ENCODE results near the gene S100A7.

S100A7 gene

DNA sequence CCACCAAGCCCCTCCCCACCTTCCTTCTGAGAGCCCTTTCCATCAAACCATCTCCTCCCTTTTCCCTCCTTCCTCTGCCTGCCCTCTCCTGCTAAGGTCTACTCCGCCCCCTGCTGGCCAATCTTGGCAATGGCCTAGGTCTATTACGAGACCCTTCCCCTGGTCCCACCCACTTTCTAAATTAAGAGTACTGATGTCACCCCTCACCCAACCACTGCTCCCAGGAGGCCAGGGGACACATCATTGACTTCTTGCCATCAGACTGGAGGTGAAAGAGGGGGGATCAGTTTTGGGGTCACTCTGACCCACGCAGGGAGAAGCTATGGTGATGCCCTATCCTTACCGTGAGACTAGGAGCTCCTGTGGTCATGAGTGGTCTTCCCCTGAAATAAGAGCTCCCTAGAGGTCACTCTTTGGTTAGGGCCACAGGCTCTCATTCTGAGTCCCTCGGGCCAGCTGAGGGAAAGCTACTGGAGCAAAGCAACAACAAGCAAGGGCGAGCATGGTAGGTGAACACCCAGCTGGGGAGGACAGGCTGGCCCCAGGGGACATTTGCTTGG, 34.6 kb upstream of the S100A7 start:
- Histone ChIP-seq H3K36me3 (ENCODE audit: control insufficient read depth, insufficient read depth, low read length) (no peaks in the 10 kb centered on the region), H3K4me3 (ENCODE audit: insufficient read depth, low read depth, low read length, poor library complexity, severe bottlenecking) (no peak overlapping the region), H3K27ac (ENCODE audit: insufficient read depth, low read length, poor library complexity, severe bottlenecking) (no peak overlapping the region), H3K27me3 (replicated peaks; ENCODE audit: control insufficient read depth, insufficient read depth, low read length, poor library complexity, severe bottlenecking) (peaks cover 3% of the 10 kb centered on the region), H3K4me1 (ENCODE audit: control insufficient read depth, insufficient read depth, low read length, poor library complexity, severe bottlenecking) (no peaks in the 10 kb centered on the region), H3K9me3 (ENCODE audit: control insufficient read depth, low read length) (no peaks in the 10 kb centered on the region)
- DNase-seq, result peak; percentile 34 to 64 (median 44)

DNA sequence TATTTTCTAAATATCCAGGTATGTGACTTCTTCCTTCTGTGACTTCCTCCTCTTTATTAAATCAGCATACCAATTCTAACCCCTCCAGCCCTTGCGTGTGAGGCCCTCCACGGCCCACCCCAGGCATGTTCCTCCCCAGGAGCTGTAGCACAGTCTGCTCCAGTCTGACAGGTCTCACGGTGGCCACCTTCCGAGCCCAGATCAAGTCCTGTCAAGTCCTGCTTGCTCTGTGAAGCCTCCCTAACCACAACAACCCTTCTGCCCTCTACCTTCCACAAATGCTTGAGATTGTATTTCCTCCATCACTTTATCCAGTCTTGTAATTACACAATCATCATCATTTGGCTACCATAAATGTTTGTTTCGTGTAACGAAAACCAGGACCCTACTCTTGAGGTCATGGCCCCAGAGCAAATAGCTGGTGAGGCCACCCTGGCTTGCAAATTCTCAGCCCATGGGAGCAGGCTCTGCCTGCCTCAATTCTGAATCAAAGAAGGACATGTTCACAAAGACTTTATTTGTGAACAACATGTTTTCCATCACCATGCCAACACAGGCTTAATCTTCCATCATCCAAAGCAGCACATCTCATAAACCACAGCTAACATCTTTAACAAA, 33.0 kb upstream of the S100A7 start:
- no peaks in the 10 kb centered on the region for H3K4me1 ChIP-seq (ENCODE audit: control insufficient read depth, insufficient read depth, low read length, poor library complexity, severe bottlenecking)
- no peak overlapping the region for H3K27ac ChIP-seq (ENCODE audit: insufficient read depth, low read length, poor library complexity, severe bottlenecking)
- H3K4me3 ChIP-seq (ENCODE audit: insufficient read depth, low read depth, low read length, poor library complexity, severe bottlenecking), result no peak overlapping the region
- H3K36me3 ChIP-seq (ENCODE audit: control insufficient read depth, insufficient read depth, low read length), result no peaks in the 10 kb centered on the region
- no peak for DNase-seq
- H3K9me3 ChIP-seq (ENCODE audit: control insufficient read depth, low read length), result no peaks in the 10 kb centered on the region
- H3K27me3 ChIP-seq (replicated peaks; ENCODE audit: control insufficient read depth, insufficient read depth, low read length, poor library complexity, severe bottlenecking), result peaks cover 3% of the 10 kb centered on the region

DNA sequence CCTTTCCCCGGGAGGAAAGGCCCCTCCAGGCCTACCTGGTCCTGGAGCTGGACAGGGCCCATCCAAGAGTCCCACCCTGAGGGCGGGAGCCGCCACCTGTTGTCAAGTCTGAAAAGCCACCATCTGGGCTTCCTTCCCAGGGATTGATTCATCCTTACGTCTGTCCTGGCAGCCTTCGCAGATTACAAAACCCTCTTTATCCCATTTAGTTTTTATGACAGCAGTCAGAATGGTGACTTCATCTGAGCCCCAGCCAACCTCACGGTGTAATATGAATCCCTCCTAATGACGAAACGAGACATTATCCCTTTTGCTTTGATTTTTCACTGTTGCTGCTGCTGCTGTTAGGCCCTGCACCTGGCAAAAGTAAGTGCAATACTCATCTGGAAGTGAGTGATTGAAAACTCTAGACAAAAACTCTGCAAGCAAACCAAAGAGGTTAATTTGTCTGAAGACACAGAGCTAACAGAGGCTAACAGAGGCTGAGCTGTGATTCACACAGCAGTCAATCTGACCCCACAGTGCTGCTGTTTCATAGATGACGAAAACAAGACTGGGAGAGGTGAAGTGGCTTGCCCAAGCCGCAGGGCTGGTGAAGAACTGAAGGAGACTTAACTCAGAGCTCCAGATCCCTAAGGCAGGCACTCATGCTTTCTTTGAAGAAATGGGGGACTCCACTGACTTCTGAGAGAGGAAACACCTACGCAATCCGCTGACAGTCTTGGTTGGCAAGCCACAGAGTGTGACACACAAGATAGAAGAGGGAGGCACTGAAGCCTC, 30.0 kb upstream of the S100A7 start:
- H3K9me3 ChIP-seq (ENCODE audit: control insufficient read depth, low read length), result no peaks in the 10 kb centered on the region
- peaks cover 3% of the 10 kb centered on the region for H3K27me3 ChIP-seq (replicated peaks; ENCODE audit: control insufficient read depth, insufficient read depth, low read length, poor library complexity, severe bottlenecking)
- no peak for DNase-seq
- no peak overlapping the region for H3K27ac ChIP-seq (ENCODE audit: insufficient read depth, low read length, poor library complexity, severe bottlenecking)
- H3K4me3 ChIP-seq (ENCODE audit: insufficient read depth, low read depth, low read length, poor library complexity, severe bottlenecking), result no peak overlapping the region
- H3K36me3 ChIP-seq (ENCODE audit: control insufficient read depth, insufficient read depth, low read length), result no peaks in the 10 kb centered on the region
- no peaks in the 10 kb centered on the region for H3K4me1 ChIP-seq (ENCODE audit: control insufficient read depth, insufficient read depth, low read length, poor library complexity, severe bottlenecking)

DNA sequence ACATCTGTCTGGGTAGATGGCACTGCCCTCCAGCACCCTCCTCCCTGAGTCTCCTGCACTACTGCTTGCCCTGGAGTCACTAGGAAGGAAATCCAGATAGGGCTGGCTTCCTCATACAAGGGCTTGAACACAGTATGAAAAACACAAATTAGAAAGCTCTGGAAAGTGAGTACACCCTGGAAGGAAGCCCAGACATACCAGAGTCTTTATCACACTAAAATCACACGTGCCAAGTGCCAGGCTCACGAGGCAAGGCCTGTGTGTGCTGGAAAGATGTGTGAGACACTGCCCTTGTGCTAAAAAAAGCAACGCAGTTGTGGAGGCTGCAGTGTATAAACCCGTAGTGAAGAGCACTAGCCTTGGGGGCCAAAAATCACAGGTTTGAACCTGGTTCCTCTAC, 28.3 kb upstream of the S100A7 start:
- H3K4me3 ChIP-seq (ENCODE audit: insufficient read depth, low read depth, low read length, poor library complexity, severe bottlenecking), result no peak overlapping the region
- H3K27ac ChIP-seq (ENCODE audit: insufficient read depth, low read length, poor library complexity, severe bottlenecking), result no peak overlapping the region
- H3K27me3 ChIP-seq (replicated peaks; ENCODE audit: control insufficient read depth, insufficient read depth, low read length, poor library complexity, severe bottlenecking), result peaks cover 6% of the 10 kb centered on the region
- DNase-seq, result no peak
- H3K4me1 ChIP-seq (ENCODE audit: control insufficient read depth, insufficient read depth, low read length, poor library complexity, severe bottlenecking), result no peaks in the 10 kb centered on the region
- H3K36me3 ChIP-seq (ENCODE audit: control insufficient read depth, insufficient read depth, low read length), result no peaks in the 10 kb centered on the region
- H3K9me3 ChIP-seq (ENCODE audit: control insufficient read depth, low read length), result no peaks in the 10 kb centered on the region

DNA sequence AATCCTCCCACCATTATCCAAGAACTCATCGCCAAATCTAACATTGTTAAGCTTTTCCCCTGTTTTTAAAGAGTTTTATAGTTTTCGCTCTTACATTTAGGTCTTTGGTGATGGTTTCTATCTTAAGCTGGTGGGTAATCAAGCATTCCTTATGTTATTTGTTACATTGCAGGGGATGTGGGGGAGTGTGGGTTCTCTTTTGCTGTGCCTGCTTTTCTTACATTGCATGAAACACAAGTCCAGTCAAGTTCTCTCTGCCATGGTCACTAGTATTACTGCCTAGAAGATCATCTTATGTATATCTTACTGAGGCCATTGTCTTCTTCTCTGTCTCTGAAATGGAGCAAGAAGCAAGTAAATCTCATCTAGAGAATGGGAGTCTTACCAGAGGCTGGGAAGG, 27.3 kb upstream of the S100A7 start:
- Histone ChIP-seq H3K36me3 (ENCODE audit: control insufficient read depth, insufficient read depth, low read length) (no peaks in the 10 kb centered on the region), H3K4me1 (ENCODE audit: control insufficient read depth, insufficient read depth, low read length, poor library complexity, severe bottlenecking) (no peaks in the 10 kb centered on the region), H3K27ac (ENCODE audit: insufficient read depth, low read length, poor library complexity, severe bottlenecking) (no peak overlapping the region), H3K4me3 (ENCODE audit: insufficient read depth, low read depth, low read length, poor library complexity, severe bottlenecking) (no peak overlapping the region), H3K9me3 (ENCODE audit: control insufficient read depth, low read length) (no peaks in the 10 kb centered on the region), H3K27me3 (replicated peaks; ENCODE audit: control insufficient read depth, insufficient read depth, low read length, poor library complexity, severe bottlenecking) (peaks cover 8% of the 10 kb centered on the region)
- no peak for DNase-seq

DNA sequence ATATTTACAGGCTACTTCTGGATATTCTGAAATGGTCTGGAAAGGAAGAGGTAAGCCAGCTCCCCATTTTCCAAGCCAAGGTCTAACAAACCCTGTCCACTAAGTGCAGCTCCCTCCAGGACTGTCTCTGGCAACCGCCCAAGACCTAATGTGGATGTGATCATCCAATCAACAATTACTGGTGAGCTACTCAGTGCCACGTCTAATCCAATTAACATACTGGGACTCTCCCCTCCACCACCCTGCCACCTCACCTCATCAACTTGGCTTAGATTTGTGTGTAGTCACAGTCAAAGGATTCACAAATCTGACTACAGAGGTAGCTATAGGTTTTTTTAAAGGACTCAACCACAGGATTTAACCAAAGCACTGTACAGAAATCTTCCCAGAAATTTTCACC, 25.4 kb upstream of the S100A7 start:
- Histone ChIP-seq H3K27me3 (replicated peaks; ENCODE audit: control insufficient read depth, insufficient read depth, low read length, poor library complexity, severe bottlenecking) (peaks cover 7% of the 10 kb centered on the region), H3K27ac (ENCODE audit: insufficient read depth, low read length, poor library complexity, severe bottlenecking) (no peak overlapping the region), H3K4me3 (ENCODE audit: insufficient read depth, low read depth, low read length, poor library complexity, severe bottlenecking) (no peak overlapping the region), H3K36me3 (ENCODE audit: control insufficient read depth, insufficient read depth, low read length) (no peaks in the 10 kb centered on the region), H3K4me1 (ENCODE audit: control insufficient read depth, insufficient read depth, low read length, poor library complexity, severe bottlenecking) (no peaks in the 10 kb centered on the region), H3K9me3 (ENCODE audit: control insufficient read depth, low read length) (no peaks in the 10 kb centered on the region)
- no peak for DNase-seq

DNA sequence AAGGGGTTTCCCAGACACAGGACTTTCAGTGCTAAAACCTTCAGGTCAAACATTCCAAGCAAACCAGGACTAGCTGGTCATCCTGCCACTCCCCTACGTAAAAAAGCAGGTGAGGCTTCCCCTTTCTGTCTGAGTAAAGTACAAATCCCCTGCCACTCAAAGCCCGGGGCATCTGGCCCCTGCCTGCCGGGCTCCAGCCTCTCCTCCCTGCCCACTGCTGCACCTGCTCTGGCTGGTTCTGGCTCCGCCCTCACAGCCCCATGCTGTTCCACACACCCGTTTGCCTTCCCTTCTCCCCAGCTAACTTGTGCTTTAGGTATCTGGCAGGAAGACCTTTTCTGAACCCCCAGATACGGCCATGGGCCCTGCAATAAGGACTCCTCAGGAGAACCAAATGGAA, 23.3 kb upstream of the S100A7 start:
- Histone ChIP-seq H3K27me3 (replicated peaks; ENCODE audit: control insufficient read depth, insufficient read depth, low read length, poor library complexity, severe bottlenecking) (peaks cover 10% of the 10 kb centered on the region), H3K4me1 (ENCODE audit: control insufficient read depth, insufficient read depth, low read length, poor library complexity, severe bottlenecking) (no peaks in the 10 kb centered on the region)
- DNase-seq, result no peak

DNA sequence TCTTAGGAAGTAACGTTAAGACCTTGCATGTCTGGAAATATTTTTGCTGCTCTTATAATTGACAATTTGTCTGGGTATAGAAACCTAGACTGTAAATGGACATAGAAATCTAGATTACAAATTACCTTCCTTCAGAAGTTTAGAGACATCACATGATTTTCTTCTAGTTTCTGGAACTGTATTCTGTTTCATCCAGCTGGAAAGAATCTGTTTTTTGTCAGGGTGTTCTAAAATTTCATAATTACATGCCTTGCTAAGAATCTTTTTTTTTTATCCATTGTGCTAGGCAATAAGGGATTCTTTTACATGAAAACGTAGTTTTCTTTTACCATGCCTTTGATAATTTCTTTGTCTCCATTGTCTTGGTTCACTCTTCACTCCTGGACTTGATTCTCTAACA, 20.7 kb upstream of the S100A7 start:
- H3K27ac ChIP-seq (ENCODE audit: insufficient read depth, low read length, poor library complexity, severe bottlenecking), result no peak overlapping the region
- H3K4me3 ChIP-seq (ENCODE audit: insufficient read depth, low read depth, low read length, poor library complexity, severe bottlenecking), result no peak overlapping the region
- no peaks in the 10 kb centered on the region for H3K4me1 ChIP-seq (ENCODE audit: control insufficient read depth, insufficient read depth, low read length, poor library complexity, severe bottlenecking)
- no peak for DNase-seq
- no peaks in the 10 kb centered on the region for H3K9me3 ChIP-seq (ENCODE audit: control insufficient read depth, low read length)
- H3K36me3 ChIP-seq (ENCODE audit: control insufficient read depth, insufficient read depth, low read length), result no peaks in the 10 kb centered on the region
- H3K27me3 ChIP-seq (replicated peaks; ENCODE audit: control insufficient read depth, insufficient read depth, low read length, poor library complexity, severe bottlenecking), result peaks cover 10% of the 10 kb centered on the region

More for the DNA sequence above, 23.3 kb upstream of the S100A7 start:
- H3K9me3 ChIP-seq (ENCODE audit: control insufficient read depth, low read length), result no peaks in the 10 kb centered on the region
- no peaks in the 10 kb centered on the region for H3K36me3 ChIP-seq (ENCODE audit: control insufficient read depth, insufficient read depth, low read length)
- no peak overlapping the region for H3K4me3 ChIP-seq (ENCODE audit: insufficient read depth, low read depth, low read length, poor library complexity, severe bottlenecking)
- no peak overlapping the region for H3K27ac ChIP-seq (ENCODE audit: insufficient read depth, low read length, poor library complexity, severe bottlenecking)

DNA sequence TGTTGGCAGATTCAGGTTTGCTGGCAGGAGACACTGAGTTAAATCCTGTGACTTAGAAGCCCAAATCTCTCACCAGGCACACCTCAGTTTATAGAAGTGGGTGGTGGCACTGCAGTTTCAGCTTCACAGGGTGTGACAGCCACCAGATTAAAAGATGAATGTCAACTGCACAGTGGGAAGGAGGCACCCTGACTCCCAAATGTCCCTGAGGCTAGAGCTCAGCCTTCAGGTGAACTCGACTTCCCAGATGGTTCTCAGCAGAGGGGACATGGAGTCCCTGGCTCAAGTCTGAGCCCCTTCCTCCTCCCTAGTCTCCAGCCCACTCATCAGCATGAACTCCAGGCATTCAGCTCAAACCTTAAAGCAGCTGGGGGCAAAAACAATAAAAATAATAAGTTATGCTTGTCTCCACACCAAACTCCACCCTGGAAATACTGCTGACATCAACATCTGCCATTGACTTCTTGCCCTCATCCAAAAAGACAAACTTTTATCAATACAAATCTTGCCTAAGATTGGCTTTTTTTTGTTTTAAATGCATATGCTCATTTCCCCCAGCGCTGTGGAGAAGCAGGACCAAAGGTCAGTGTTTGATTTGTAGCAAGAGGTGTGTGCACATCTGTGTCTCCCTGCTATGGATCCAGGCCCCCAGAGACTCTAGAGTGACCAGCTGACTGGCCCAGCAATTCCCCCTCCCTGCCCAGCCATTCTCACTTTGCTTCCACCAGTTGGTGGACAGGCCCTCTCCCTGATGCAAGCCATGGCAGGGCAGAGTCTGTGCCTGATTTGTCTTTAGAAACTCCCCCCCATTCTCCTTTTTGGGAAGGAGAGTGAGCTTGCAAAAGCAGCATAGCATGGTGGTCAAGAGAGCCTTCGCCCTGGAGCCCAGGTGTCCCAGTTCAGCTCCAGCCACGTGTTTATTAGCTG, 18.5 kb upstream of the S100A7 start:
- peaks cover 7% of the 10 kb centered on the region for H3K27me3 ChIP-seq (replicated peaks; ENCODE audit: control insufficient read depth, insufficient read depth, low read length, poor library complexity, severe bottlenecking)
- H3K27ac ChIP-seq (ENCODE audit: insufficient read depth, low read length, poor library complexity, severe bottlenecking), result no peak overlapping the region
- H3K9me3 ChIP-seq (ENCODE audit: control insufficient read depth, low read length), result no peaks in the 10 kb centered on the region
- no peaks in the 10 kb centered on the region for H3K4me1 ChIP-seq (ENCODE audit: control insufficient read depth, insufficient read depth, low read length, poor library complexity, severe bottlenecking)
- H3K36me3 ChIP-seq (ENCODE audit: control insufficient read depth, insufficient read depth, low read length), result no peaks in the 10 kb centered on the region
- no peak for DNase-seq
- no peak overlapping the region for H3K4me3 ChIP-seq (ENCODE audit: insufficient read depth, low read depth, low read length, poor library complexity, severe bottlenecking)

Measured in effector memory CD4-positive, alpha-beta T cell (primary cell).